Activated CD4-positive, alpha-beta T cell treated with anti-CD3 and anti-CD28 coated beads for 24 hours (primary cell): ENCODE measurements around the gene EFTUD2.
"Not testable (repeated sequence)": the region's sequence is repeated elsewhere in the genome, so short reads cannot be mapped to it uniquely, and the experiment has no call there.

Experiments used
- DNase-seq, 2 donors: peaks; one replicate each; pipeline ENCODE4 v3.0.0-alpha.2; 2020; ENCODE audit warnings: low read depth in 2 of 2

Gene EFTUD2

DNA sequence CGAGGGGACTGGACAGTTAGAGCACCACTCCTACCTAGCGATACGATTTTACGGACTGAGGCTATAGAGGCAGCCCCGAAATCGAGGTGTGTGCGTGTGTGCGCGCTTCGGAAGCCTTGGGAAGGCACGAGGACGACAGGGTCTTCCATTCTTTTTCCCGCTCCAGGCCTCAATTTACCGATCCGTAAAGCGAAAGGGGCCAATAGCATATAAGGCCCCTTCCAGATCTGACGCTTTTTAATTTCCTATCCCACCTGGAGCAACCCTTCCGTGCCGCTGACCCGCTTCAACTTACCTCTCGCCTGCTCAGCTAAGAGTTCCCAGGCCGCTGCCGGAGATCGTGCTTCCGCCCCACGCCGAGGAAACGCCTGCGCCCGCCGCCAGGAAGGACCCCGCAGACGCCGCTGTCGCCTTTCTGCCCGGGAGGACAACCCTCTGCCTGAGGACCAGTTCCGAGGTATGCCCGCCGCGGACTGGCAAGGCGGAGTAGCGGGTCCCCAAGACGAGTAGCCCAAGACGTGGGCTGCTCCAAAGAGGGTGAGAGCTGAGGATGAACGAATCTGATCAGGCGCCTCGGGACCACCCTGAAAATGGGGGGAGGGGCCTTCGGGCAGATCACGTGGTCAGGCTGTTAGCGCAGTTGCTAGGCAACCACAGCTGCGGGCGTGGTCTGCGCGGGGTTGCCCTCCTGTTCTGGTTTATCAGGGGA is at the start of gene EFTUD2:
EFTUD2 (minus strand) TSS at position 372 of the 709 bp plus-strand sequence. CDS start 4,924 bp downstream, outside the sequence.
- DNase-seq = peak; percentile 86 to 88

DNA sequence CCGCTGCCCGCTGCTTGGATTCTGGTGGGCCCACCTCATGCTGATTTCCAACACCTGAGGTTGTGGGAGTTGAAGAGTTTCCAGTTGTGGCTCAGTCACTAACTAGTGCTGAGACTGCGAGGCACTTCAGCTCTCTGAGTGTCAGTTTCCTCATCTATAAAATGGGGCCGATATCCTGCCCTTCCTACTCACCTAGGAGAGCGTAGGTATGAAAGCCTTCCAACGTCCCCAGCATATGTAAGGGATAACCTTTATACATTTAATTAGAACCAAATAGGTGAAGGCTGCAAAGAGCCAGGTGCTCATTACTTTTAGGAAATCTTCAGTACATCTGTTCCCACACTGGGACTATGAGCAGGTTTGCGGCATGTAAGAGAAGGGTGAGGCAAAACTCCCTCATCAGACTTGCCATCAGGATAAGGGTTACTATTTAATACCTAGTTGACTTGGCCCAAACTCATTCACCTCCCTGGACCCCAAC is 49.1 kb upstream of the EFTUD2 start:
- DNase-seq = no peak

DNA sequence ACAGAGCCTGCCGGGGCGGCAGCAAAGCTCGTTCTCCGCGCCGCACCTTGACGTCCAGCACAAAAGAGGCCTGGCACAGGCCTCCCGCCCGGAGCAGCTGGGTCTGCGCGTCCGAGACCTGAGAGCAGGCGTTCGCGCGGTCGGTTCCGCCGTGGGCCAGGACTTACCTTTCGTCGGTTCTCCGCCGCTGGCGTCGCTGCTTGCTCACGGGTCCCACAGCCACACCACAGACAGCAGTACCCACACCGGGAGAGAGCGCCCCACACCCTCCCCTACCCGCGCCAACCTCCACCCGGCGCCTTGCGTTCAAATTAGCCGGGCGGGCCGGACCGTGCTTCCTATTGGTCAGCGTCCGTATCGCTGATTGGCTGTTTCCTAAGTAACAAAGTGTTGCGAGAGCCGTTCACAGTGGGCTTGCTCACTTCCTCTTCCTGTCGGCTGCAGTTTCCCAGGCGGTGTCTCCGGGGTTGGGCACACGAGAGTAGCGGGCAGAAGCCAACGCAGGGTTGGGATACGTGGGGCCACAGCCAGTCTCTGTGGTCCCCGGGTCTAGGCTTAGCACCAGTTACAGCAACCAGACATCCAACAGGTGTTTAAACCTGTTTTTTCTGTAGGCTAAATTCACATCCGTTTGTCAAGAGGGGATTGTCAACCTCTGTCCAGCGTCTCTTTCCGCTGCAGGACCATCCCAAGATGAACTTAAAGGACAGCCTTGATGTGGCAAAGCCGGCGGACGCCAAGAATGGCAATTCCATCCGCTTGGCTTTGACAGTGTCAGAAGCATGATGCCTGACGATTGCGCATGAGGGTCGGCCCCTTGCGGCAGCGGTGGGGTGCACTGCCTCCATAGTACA is 48.4 kb upstream of the EFTUD2 start, which contains the start of gene KIF18B:
KIF18B (minus strand) TSS at position 313 of the 854 bp plus-strand sequence. CDS start 11,429 bp downstream, outside the sequence.
- DNase-seq = peak; percentile 72 to 89

GRCh38 chr17:44945652-44946051 is 46.4 kb upstream of the EFTUD2 start:
- DNase-seq = not testable (repeated sequence)

- DNase-seq = no peak
Measured at GRCh38 chr17:44942456-44942855, 43.2 kb upstream of the EFTUD2 start.

- no peak for DNase-seq
Measured at GRCh38 chr17:44941712-44942331, 42.6 kb upstream of the EFTUD2 start.

DNA sequence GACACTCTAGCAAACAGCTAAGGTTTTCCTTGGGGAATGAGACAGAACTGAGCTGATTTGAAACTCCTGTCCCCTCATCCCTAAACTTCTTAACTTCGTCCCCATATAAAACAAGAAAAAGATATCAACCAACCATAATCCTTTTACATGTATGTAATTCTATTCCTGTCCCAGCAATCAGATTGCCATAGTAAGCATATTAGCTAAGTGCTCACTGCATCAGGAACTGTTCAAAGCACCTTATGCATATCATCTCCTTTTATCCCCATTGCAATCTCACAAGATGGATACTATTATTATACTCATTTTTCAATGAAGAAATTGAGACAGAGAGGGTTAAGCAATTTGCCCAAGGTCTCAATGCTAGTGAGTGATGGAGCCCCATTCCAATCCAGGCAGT is 41.5 kb upstream of the EFTUD2 start:
- no peak for DNase-seq

- no peak for DNase-seq
Measured at GRCh38 chr17:44940317-44940716, 41.1 kb upstream of the EFTUD2 start.

- no peak for DNase-seq
Measured at GRCh38 chr17:44935116-44935515, 35.9 kb upstream of the EFTUD2 start.

DNA sequence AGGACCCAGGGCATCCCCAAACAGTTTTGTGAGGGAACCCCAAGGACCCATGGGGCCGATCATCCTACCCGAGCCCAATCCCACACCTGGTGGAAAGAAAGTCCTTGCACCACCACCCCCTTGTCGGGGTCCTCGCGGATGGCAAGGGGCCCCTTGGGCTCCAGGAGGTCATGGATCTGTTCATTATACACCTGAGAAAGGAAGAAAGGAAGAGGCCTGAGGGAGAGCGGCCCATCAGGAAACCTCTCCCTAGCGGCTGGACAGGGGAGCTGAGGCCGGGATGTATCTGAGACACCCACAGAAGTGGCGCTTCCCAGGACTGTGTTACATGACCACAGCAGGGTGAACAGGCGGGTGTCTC is 35.5 kb upstream of the EFTUD2 start:
- DNase-seq = no peak

DNA sequence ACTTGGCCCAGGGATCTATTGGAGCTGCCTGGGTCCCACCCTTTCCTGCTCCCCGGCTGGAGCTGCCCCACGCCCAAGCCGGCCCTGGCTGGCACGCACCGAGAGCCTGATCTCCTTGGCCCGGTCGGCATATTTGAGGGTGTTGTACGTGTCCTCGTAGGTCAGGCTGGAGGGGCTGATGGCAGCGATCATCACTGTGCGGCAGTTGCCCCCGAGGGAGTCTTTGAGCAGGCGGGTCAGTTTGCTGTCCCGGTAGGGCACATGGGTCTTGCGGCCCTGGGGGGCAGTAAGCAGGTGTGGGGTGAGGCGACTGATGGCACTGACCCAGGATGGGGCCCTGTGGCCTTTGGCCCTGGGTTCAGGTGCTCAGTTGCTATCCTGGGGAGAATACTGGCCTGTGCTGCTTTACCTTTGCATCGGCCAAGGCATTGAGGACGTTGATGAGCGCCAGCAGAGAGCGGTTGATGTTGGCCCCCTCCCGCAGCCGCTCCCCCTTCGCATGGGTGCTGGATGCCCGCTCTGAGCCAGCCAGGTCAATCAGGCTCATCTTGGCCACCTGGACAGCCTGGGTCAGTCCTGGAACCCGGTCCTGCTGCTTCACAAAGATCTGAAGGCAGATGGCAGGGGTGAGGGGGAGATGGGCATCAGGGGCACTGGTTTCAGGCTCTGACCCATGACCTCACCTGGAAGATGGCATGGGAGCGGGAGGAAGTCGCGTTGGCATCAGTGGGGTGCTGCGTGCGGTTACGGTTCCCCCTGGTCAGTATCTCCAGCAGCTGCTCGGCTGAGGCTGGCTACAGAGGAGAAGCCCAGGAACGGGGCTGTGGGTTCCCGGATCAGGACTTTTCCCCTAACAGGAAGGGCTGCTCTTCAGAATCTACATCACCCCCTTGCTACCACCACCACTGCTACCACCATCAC is 34.8 kb upstream of the EFTUD2 start:
- DNase-seq = no peak

DNA sequence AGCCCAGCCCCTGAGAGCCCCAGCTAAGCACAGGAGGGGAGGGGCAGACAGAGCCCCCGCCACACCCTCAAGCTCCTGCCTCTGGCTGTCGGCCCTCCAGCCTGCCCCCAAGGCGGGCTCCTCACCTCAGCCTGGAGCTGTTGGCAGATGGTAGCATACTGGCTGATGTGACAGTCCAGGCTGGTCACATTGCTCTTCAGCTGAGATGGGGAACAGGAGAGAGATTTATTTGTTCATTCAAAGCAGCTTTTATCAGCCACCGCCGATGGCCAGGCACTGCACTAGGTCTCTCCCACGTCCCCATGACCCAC is 33.5 kb upstream of the EFTUD2 start:
- no peak for DNase-seq

DNA sequence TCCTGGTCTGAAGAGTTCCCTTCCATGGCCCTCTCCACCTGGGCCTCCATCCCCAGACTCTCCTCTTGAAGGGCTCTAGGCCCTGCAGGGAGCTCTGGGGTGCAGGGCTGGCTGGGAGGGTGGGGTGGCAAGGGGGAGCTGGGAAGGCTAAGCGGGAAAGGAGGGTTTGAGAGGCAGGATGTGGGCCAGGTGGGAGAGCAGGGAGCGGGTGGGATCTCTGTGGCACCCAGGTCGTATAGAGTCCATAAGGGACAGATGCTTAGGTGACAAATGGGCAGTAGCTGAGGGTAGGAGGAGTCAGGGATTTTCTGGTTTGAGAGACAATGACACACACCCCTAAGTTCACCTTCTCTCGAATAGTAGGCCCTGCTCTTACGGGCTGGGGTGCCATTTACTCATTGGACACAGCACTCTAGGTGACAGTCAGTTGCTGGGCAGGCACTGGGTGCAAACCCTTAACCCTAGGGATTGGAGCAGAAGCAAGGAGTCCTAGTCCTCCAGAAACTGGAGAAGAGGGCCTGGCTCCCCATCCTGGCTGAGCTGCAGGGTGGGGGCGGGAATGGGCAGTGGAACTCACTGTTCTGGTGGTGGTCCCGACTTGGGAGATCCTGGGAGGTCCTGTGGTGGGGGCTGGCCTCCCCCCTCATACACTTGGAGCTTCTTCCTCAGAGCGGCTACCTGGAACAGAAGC is 33.0 kb upstream of the EFTUD2 start:
- DNase-seq = no peak

GRCh38 chr17:44931376-44931775 is 32.1 kb upstream of the EFTUD2 start:
- no peak for DNase-seq

DNA sequence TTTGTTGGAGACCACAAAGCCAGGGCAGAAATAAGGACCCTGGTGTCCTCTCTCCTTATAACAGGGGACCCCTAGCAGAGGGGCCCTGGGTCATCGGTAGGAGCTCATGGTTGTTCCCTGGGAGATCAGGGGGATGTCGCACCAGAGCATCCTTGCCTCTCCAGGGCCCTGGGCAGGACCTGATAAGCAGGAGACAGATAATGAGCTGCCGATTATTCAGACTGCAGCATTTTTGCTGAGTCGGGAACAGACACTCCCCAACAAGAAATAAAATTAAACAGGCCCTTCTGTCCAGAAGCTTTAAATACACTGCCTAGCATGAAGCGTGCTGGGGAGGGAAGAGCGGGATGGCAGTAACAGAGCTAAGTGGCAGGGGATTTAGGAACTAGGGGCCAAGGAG is 31.4 kb upstream of the EFTUD2 start:
- DNase-seq = no peak

GRCh38 chr17:44928950-44929720 is 29.9 kb upstream of the EFTUD2 start:
- DNase-seq = no peak

DNA sequence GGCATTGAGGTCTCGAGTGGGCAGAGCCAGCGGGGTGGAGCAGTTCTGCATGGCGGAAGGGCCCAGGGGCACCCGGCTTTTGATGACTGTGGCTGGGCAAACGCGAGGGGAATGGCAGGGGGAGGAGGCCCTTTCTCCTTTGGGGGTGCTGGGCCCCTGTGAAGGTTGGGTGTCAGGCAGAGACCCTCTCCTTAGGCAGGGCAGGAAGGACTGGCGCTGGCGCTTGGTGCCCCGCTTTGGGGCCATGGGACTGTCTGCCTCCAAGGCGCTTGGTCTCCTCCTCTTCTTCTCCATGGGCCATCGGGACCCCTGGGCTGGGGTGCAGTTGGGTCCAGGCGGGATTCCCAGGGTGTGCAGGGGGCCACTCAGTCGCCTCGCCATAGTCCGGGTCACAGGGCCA is 28.9 kb upstream of the EFTUD2 start:
- DNase-seq = no peak

GRCh38 chr17:44927696-44928095 is 28.5 kb upstream of the EFTUD2 start:
- no peak for DNase-seq

DNA sequence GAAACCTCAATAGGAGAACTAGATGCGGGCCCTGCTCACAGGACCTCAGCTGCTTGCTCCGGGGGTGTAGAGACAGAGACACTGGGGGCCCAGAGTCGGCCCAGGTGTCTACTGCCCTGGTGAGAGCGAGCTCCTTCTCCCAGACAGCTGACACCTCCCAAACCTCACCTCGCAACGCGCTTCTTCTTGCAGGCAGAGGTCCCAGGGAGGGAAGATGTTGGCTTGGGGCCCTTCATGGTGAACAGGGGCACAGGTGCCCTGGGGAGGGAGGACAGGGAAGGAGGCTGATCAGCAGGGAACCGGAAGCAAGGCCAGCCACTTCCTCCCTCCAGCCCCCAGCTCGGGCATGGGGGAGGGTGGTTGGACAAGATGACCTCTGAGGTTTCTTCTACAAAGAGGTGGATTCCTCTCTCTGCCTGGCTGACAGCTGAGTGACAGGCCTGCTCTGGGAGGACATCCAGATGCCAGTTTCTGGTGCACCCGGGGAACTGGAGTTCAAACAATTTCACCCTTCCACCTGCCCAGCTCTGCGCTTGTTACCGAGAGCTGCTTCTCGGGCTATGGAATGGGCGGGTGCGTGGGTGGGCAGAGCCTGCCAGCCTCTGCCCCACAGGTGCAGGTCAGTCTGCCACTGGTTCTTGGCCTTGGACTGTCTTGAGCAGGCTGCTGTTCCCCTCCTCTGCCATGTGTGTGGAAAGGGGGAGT is 27.7 kb upstream of the EFTUD2 start:
- DNase-seq = no peak
